ENCODE results near the gene CHST8.

CHST8 gene

DNA sequence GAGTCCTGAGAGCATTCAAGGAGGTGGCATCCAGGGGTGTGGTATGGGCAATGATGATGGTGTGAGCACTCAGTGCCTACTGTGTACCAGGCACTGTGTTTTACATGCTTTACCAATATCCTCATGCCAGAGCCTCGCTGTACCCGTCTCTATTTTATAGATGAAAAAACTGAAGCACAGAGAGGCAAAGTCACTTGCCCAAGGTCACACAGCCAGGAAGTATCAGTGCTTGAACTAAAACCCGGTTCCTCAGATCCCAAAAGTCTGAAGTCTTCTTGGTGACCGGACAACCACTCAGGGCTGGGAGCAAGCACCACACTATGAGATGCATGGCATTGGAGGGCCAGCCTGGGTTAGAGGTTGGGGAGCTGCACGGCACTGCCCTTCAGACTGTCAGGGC lies 84.1 kb downstream of the CHST8 start:
- Histone ChIP-seq H3K4me1 (ENCODE audit: insufficient read depth, low read length) (no peaks in the 10 kb centered on the region), H3K79me2 (ENCODE audit: insufficient read depth, low read length) (no peaks in the 10 kb centered on the region), H3K27ac (ENCODE audit: low read length) (no peak overlapping the region), H3K4me2 (ENCODE audit: insufficient read depth, low read length) (no peak overlapping the region), H3K4me3 (ENCODE audit: low read depth in 1 of 2, low read length in 2 of 2) (no peak overlapping the region), H3K9me3 (ENCODE audit: insufficient read depth, low read length, severe bottlenecking) (no peaks in the 10 kb centered on the region), H3K36me3 (ENCODE audit: insufficient read depth, low read length) (no peaks in the 10 kb centered on the region), H4K20me1 (ENCODE audit: insufficient read depth, low read length) (peaks cover 3% of the 10 kb centered on the region; the same call in 1 of the 2 replicates), H3K27me3 (ENCODE audit: insufficient read depth, low read length, poor library complexity) (no peaks in the 10 kb centered on the region), H3K9ac (ENCODE audit: low read depth, low read length) (no peak overlapping the region), H2AFZ (ENCODE audit: low read depth, low read length) (no peak overlapping the region)
- DNase-seq (no peak), ATAC-seq (ENCODE audit: insufficient read depth, low read depth) (no peak)
- TF ChIP-seq, protein P1, sequence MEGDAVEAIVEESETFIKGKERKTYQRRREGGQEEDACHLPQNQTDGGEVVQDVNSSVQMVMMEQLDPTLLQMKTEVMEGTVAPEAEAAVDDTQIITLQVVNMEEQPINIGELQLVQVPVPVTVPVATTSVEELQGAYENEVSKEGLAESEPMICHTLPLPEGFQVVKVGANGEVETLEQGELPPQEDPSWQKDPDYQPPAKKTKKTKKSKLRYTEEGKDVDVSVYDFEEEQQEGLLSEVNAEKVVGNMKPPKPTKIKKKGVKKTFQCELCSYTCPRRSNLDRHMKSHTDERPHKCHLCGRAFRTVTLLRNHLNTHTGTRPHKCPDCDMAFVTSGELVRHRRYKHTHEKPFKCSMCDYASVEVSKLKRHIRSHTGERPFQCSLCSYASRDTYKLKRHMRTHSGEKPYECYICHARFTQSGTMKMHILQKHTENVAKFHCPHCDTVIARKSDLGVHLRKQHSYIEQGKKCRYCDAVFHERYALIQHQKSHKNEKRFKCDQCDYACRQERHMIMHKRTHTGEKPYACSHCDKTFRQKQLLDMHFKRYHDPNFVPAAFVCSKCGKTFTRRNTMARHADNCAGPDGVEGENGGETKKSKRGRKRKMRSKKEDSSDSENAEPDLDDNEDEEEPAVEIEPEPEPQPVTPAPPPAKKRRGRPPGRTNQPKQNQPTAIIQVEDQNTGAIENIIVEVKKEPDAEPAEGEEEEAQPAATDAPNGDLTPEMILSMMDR (IDR thresholded peaks at IDR 0.05; ENCODE audit: borderline replicate concordance, extremely low read depth, low read length, poor library complexity, severe bottlenecking), result no peak
- TF ChIP-seq EZH2 (IDR thresholded peaks at IDR 0.05; ENCODE audit: borderline replicate concordance, low read depth, low read length, severe bottlenecking), result no peak

DNA sequence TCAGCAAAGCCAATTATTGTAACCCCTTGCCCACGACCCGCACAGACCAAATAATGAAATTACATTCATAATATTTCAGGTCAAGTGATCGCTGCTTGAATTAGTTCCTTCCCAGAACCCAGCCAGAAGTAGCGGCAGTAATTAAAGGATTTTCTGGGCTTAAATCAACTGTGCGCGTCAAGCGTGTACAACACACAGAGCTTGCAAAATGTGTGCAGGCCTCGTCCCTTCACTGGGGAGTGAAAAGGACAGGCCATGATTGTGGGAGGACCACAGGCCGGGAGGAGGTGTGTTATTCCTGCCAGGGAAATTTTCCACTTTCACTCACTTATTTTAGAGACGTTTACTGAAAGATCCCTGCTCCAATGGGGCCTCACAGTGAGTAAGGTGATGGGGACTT lies 84.9 kb downstream of the CHST8 start:
- H4K20me1 ChIP-seq (ENCODE audit: insufficient read depth, low read length), result peaks cover 3% of the 10 kb centered on the region; the same call in 1 of the 2 replicates
- ATAC-seq (ENCODE audit: insufficient read depth, low read depth), result no peak
- no peak overlapping the region for H3K27ac ChIP-seq (ENCODE audit: low read length)
- H3K9me3 ChIP-seq (ENCODE audit: insufficient read depth, low read length, severe bottlenecking), result no peaks in the 10 kb centered on the region
- DNase-seq, result no peak
- no peaks in the 10 kb centered on the region for H3K79me2 ChIP-seq (ENCODE audit: insufficient read depth, low read length)
- H3K4me2 ChIP-seq (ENCODE audit: insufficient read depth, low read length), result no peak overlapping the region
- H3K36me3 ChIP-seq (ENCODE audit: insufficient read depth, low read length), result no peaks in the 10 kb centered on the region
- H3K9ac ChIP-seq (ENCODE audit: low read depth, low read length), result no peak overlapping the region
- no peak for TF ChIP-seq EZH2 (IDR thresholded peaks at IDR 0.05; ENCODE audit: borderline replicate concordance, low read depth, low read length, severe bottlenecking)
- TF ChIP-seq, protein P1 (IDR thresholded peaks at IDR 0.05; ENCODE audit: borderline replicate concordance, extremely low read depth, low read length, poor library complexity, severe bottlenecking), result no peak
- no peak overlapping the region for H3K4me3 ChIP-seq (ENCODE audit: low read depth in 1 of 2, low read length in 2 of 2)
- no peak overlapping the region for H2AFZ ChIP-seq (ENCODE audit: low read depth, low read length)
- H3K4me1 ChIP-seq (ENCODE audit: insufficient read depth, low read length), result no peaks in the 10 kb centered on the region
- H3K27me3 ChIP-seq (ENCODE audit: insufficient read depth, low read length, poor library complexity), result no peaks in the 10 kb centered on the region

DNA sequence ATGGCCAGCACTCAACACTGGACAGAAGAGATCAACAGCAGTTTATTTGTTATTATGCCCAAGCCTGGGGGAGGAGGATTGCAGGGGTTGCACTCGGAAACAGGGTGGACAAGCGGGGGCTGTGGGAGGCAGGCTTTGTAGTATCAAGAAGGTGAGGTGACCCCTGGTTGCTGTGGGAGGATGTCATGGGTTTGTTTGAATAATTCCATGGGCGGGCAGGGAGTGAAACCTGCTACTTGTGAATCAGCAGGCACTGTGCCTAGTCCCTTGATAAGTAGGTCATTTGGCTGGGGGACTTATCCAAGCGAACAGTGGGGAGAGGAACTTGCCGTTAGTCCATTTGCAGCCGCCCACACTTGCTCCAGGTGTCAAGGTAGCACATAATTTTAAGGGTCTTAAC lies 90.5 kb downstream of the CHST8 start:
- DNase-seq, result no peak
- H3K36me3 ChIP-seq (ENCODE audit: insufficient read depth, low read length), result no peaks in the 10 kb centered on the region
- H3K4me3 ChIP-seq (ENCODE audit: low read depth in 1 of 2, low read length in 2 of 2), result no peak overlapping the region
- no peak overlapping the region for H3K9ac ChIP-seq (ENCODE audit: low read depth, low read length)
- no peaks in the 10 kb centered on the region for H3K79me2 ChIP-seq (ENCODE audit: insufficient read depth, low read length)
- no peak for TF ChIP-seq EZH2 (IDR thresholded peaks at IDR 0.05; ENCODE audit: borderline replicate concordance, low read depth, low read length, severe bottlenecking)
- TF ChIP-seq, protein P1 (IDR thresholded peaks at IDR 0.05; ENCODE audit: borderline replicate concordance, extremely low read depth, low read length, poor library complexity, severe bottlenecking), result no peak
- no peaks in the 10 kb centered on the region for H3K9me3 ChIP-seq (ENCODE audit: insufficient read depth, low read length, severe bottlenecking)
- H3K4me2 ChIP-seq (ENCODE audit: insufficient read depth, low read length), result no peak overlapping the region
- H2AFZ ChIP-seq (ENCODE audit: low read depth, low read length), result no peak overlapping the region
- ATAC-seq (ENCODE audit: insufficient read depth, low read depth), result no peak
- no peak overlapping the region for H3K27ac ChIP-seq (ENCODE audit: low read length)
- H4K20me1 ChIP-seq (ENCODE audit: insufficient read depth, low read length), result no peaks in the 10 kb centered on the region
- H3K4me1 ChIP-seq (ENCODE audit: insufficient read depth, low read length), result no peaks in the 10 kb centered on the region
- no peaks in the 10 kb centered on the region for H3K27me3 ChIP-seq (ENCODE audit: insufficient read depth, low read length, poor library complexity)

DNA sequence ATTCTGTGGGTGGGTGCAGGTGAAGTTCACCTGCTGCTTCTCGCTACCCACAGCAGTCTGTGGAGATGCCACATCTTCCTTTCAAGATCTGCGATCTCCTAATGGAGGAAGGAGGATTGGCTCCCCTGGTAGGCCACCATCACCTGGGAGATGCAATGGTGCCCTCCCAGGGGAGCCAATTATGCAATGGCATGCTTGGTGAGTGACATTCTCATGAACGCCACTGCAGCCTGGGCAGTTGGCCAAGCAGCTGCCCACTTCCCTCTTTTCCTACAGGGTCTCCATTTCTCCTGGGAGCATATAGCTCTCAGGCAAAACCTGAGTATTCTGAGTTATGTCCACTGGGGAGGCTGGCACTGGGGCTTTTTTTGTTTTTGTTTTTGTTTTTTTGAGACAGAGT lies 91.4 kb downstream of the CHST8 start:
- Histone ChIP-seq H3K9me3 (ENCODE audit: insufficient read depth, low read length, severe bottlenecking) (no peaks in the 10 kb centered on the region), H3K4me3 (ENCODE audit: low read depth in 1 of 2, low read length in 2 of 2) (no peak overlapping the region), H4K20me1 (ENCODE audit: insufficient read depth, low read length) (no peaks in the 10 kb centered on the region), H3K4me2 (ENCODE audit: insufficient read depth, low read length) (no peak overlapping the region), H3K27me3 (ENCODE audit: insufficient read depth, low read length, poor library complexity) (no peaks in the 10 kb centered on the region), H3K4me1 (ENCODE audit: insufficient read depth, low read length) (no peaks in the 10 kb centered on the region), H3K36me3 (ENCODE audit: insufficient read depth, low read length) (no peaks in the 10 kb centered on the region), H3K27ac (ENCODE audit: low read length) (no peak overlapping the region), H3K79me2 (ENCODE audit: insufficient read depth, low read length) (no peaks in the 10 kb centered on the region), H3K9ac (ENCODE audit: low read depth, low read length) (no peak overlapping the region), H2AFZ (ENCODE audit: low read depth, low read length) (no peak overlapping the region)
- no peak for TF ChIP-seq EZH2 (IDR thresholded peaks at IDR 0.05; ENCODE audit: borderline replicate concordance, low read depth, low read length, severe bottlenecking)
- TF ChIP-seq, protein P1 (IDR thresholded peaks at IDR 0.05; ENCODE audit: borderline replicate concordance, extremely low read depth, low read length, poor library complexity, severe bottlenecking), result no peak
- no peak for ATAC-seq (ENCODE audit: insufficient read depth, low read depth)
- no peak for DNase-seq
